HG03064 (cell line): Measurements from ENCODE around the gene IFT27.
A peak's percentile ranks its signal among the peaks of the same experiment; 100 is the strongest.

Experiments
- ATAC-seq: cut with Tn5 transposase; IDR thresholded peaks from one replicate; pipeline ENCODE4 v1.9.1; 2021; ENCODE audit warnings: low read depth; ENCODE audit not compliant: unreplicated experiment

IFT27 gene

GRCh38 chr22:36797374-36797773, 21.5 kb upstream of the IFT27 start:
- no peak for ATAC-seq

- no peak for ATAC-seq
Measured at GRCh38 chr22:36796552-36797175, 20.7 kb upstream of the IFT27 start.

GRCh38 chr22:36795633-36796032, 19.7 kb upstream of the IFT27 start:
- no peak for ATAC-seq

GRCh38 chr22:36790648-36791047, 14.7 kb upstream of the IFT27 start:
- no peak for ATAC-seq

- ATAC-seq = no peak
Measured at GRCh38 chr22:36787204-36787988, 11.5 kb upstream of the IFT27 start.

DNA sequence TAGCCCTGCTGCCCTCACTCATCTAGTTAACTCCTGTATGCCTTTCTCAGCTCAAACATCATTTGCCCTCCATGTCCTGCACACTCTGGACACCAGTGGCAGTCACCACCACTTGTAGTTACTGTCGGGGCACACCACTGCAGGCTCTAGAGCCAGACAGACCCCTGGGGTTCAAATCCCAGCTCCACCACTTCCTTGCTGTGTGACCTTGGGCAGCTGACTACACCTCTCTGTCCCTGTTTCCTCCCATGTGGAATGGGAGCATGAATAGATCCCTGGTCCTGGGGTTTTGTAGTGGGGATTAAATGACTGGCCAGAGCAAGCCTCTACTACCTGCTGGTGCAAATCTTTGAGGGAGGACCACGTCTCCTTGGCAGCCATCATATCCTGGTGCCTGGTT, 7.8 kb upstream of the IFT27 start:
- no peak for ATAC-seq

- ATAC-seq = peak; percentile 73
Measured at GRCh38 chr22:36781656-36782627, 6.0 kb upstream of the IFT27 start.

GRCh38 chr22:36778020-36778419, 2.1 kb upstream of the IFT27 start:
- ATAC-seq = no peak

- no peak for ATAC-seq
Measured at GRCh38 chr22:36776722-36777121, 803 bp upstream of the IFT27 start.

GRCh38 chr22:36775586-36775963, 344 bp downstream of the IFT27 start:
- ATAC-seq = peak; percentile 8

DNA sequence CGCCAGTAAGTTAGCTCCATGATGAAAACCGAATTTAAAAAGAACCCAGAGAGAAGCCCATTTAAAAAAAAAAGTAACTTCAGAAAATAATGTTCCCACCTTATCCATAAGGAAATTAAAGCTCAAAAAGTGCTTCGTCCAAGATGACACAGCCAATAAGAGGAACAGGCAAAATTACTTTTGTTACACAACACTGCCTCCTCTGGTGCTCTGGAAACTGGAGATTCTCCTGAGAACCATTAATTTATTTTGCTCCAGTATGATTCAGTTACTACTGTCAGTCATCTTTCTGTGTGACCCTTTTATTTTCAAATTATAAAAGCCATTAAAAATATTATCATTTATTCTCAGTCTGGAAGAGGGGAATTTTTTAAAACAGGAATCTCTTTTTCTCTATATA, 2.0 kb downstream of the IFT27 start:
- no peak for ATAC-seq

DNA sequence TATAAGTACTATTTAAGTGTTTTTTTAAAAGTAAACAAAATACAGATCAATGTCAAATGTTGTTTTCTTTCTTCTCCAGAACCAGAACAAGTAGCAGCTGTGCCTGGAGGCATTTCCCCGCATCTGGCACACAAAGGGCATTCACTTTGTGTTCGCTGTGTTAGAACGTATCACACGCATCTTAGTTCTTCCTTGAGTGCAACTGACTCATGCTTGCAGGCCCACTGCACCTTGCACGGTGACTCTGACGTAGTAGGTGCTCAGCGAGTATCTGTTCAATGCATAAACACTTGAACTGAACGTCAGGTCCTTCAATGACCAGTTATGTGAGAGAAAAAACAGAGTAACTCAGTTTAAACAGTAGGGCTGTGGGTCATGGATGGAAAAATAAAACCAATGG, 3.5 kb downstream of the IFT27 start:
- ATAC-seq = no peak

DNA sequence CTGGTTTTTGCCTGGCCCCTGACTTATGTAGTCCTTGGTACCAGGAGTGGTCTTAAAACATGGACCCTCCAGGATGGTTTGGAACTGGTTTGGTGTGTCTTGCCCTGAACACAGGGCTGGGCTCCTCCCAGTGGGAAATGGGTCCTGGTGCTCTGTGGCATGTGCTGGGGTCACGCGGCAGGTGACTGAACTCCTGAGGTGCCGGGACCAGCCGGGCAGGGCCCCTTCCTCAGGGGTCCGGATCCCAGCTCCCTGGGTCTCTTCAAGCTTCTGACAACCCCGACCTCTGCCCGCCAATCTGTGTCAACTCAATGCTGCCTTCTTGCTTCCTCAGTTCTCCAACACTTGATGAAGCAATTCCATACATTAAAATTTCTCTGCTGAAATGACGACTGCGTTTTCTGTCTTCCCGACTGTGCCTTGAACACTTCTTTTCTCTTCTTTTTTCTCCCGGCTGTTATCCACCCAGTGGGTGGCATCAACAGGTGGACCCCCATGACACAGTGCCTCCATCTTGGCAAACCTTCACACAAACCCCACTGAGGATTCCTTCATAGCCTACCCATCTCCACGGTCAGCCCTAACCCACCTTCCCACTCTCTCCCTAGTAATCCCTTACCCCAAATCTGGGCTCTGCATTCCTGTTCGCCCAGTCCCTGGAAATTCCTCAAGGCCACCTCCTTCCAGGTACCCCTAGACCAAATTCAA, 4.4 kb downstream of the IFT27 start:
- ATAC-seq = no peak

DNA sequence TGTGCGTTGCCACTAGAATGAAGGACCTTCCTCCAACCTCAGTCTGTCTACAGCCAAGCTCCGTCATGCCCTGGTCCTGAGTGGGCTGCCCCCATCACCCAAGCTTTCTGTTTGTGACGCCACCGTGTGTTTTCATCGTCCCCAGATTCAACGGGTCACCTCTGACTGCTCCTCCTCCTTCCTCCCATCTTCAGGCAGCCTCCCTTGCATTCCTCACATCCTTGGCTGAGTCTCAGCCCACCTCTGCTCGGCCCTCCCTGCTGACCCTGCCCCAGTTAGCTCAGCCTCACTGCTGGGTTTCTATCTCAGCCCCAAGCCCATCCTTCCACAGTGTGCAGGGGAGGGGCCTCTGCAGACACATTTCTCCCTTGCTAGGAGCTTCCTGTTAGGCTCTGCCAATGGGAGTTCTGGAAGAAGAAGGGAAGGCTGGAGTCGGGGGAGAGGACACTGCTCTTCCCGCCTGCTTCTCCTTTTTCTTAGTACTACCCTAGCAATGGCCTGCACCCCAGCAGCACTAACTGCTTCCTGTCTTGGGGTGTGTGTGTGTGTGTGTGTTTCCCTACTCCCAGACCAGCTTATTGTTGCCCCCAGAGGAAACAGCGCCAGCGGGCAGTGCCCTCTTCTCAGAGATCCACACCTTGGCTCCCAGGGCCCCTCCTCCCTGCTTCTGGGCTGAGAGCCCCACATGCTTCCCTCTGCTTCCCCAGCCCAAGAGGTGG, 5.2 kb downstream of the IFT27 start:
- no peak for ATAC-seq

- no peak for ATAC-seq
Measured at GRCh38 chr22:36769541-36770512, 6.1 kb downstream of the IFT27 start.

DNA sequence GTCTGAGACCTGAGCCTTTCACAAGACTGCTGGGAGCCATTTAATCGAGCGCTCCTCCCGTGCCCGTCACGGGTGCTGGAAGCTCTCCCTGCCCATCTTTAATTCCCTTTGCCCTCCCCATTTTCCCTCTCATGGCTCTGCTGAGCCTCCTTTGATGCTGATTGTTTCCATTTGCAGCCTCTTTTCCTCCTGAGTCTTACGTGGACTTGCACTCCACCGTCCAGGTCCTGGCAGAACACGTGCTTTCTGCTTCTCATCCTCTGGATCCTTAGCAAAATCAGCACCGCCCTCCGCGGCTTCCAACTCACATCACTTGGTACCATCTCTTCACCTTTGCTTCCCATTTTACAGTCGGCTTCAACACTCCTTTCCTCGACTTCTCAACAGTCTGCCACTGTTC, 7.3 kb downstream of the IFT27 start:
- ATAC-seq = no peak

- no peak for ATAC-seq
Measured at GRCh38 chr22:36768141-36768540, 7.8 kb downstream of the IFT27 start.

DNA sequence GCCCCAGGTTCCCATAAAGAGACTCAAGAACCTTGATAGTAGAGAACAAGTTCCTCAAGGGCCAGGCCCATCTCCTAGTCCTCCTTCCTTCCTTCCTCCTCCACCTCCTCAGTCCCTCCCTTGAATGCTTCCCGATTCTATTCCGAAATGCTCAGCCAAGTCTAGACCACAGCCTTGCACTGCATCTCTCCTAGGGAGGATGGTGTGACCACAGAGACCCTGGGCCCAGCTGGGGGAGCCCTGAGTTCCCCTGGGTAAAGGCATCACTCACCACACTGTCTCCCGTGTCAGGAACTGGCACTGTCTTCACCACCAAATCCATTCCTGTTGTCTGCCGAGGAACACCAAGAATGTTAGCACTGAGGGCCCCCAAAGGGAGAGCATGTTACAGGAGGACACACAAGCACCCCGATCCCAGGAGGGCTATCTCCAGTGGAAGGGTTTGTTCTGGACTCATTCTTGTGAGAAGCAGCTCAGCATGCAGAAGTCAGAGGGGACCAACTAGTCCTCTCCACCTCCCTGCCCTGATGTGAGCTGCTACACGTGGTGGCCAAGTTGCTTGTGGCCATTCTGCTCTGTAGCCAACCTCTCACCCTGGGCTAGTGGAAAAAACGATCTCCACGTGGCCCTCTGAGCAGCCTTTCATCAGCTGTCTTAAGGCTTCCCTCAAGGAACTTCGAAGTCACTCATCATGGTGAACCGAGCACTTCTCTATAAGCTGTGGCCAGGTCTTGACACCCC, 8.7 kb downstream of the IFT27 start:
- ATAC-seq = no peak
